Epithelial cell of prostate (primary cell): ENCODE measurements around the gene NHLRC1.

Source experiments
- DNase-seq: peaks from one replicate; pipeline ENCODE4 v3.0.0-alpha.2; 2011; ENCODE audit warnings: low read depth, low spot score
- H3K27ac ChIP-seq: fragments of 450-650 bp; 2 replicates; pipeline ENCODE4 v1.5.1; 2017; ENCODE audit warnings: mild to moderate bottlenecking

Gene NHLRC1

GRCh38 chr6:18090349-18090786, 32.1 kb downstream of the NHLRC1 start:
- H3K27ac ChIP-seq, result no peak overlapping the region
- no peak for DNase-seq

- DNase-seq, result no peak
- no peak overlapping the region for H3K27ac ChIP-seq
Observed at GRCh38 chr6:18088419-18089296, 33.8 kb downstream of the NHLRC1 start.

- H3K27ac ChIP-seq, result no peak overlapping the region
- DNase-seq, result no peak
Observed at GRCh38 chr6:18087396-18088165, 34.9 kb downstream of the NHLRC1 start.

GRCh38 chr6:18081025-18081668, 41.3 kb downstream of the NHLRC1 start:
- DNase-seq, result no peak

GRCh38 chr6:18080544-18080943, 41.9 kb downstream of the NHLRC1 start:
- no peak overlapping the region for H3K27ac ChIP-seq
- no peak for DNase-seq

More at GRCh38 chr6:18081025-18081668, 41.3 kb downstream of the NHLRC1 start:
- no peak overlapping the region for H3K27ac ChIP-seq

- no peak for DNase-seq
- H3K27ac ChIP-seq, result no peak overlapping the region
Observed at GRCh38 chr6:18078866-18079265, 43.6 kb downstream of the NHLRC1 start.

GRCh38 chr6:18076231-18076630, 46.2 kb downstream of the NHLRC1 start:
- no peak for DNase-seq
- no peak overlapping the region for H3K27ac ChIP-seq

GRCh38 chr6:18072841-18073240, 49.6 kb downstream of the NHLRC1 start:
- H3K27ac ChIP-seq, result no peak overlapping the region
- DNase-seq, result no peak

- no peak for DNase-seq
- no peak overlapping the region for H3K27ac ChIP-seq
Observed at GRCh38 chr6:18070486-18070885, 52.0 kb downstream of the NHLRC1 start.
